GM19239 (cell line): ENCODE results near the gene CDA.

ENCODE experiments used
- DNase-seq: peaks from one replicate; pipeline ENCODE4 v3.0.0; 2011; ENCODE audit warnings: low spot score; ENCODE audit not compliant: insufficient read length
- FAIRE-seq: peaks from 2 replicates; lab custom pipeline; 2011; peaks lifted over from hg19 to GRCh38; lab: Jason Lieb, UNC

The CDA gene

GRCh38 chr1:20612221-20612746 is 23.4 kb downstream of the CDA start:
- DNase-seq, result no peak
- FAIRE-seq, result no peak

- no peak for FAIRE-seq
- no peak for DNase-seq
Observed at GRCh38 chr1:20614131-20614579, 25.3 kb downstream of the CDA start.

GRCh38 chr1:20615946-20616846 is 27.3 kb downstream of the CDA start:
- peak; percentile 52 for DNase-seq
- FAIRE-seq, result peak; percentile 65

- FAIRE-seq (no peak), DNase-seq (no peak)
Observed at GRCh38 chr1:20616847-20617487, 28.1 kb downstream of the CDA start.

- DNase-seq (no peak), FAIRE-seq (no peak)
Observed at GRCh38 chr1:20618550-20618949, 29.7 kb downstream of the CDA start.

- DNase-seq, result no peak
- FAIRE-seq, result no peak
Observed at GRCh38 chr1:20619999-20620398, 31.1 kb downstream of the CDA start.

GRCh38 chr1:20621012-20621411 is 32.1 kb downstream of the CDA start:
- no peak for FAIRE-seq
- no peak for DNase-seq

- FAIRE-seq, result no peak
- DNase-seq, result no peak
Observed at GRCh38 chr1:20624709-20625108, 35.8 kb downstream of the CDA start.

GRCh38 chr1:20625176-20626097 is 36.5 kb downstream of the CDA start:
- DNase-seq (no peak), FAIRE-seq (no peak)

GRCh38 chr1:20626098-20626427 is 37.2 kb downstream of the CDA start:
- no peak for FAIRE-seq
- no peak for DNase-seq

- FAIRE-seq (no peak), DNase-seq (no peak)
Observed at GRCh38 chr1:20626524-20626923, 37.6 kb downstream of the CDA start.

GRCh38 chr1:20630729-20631128 is 41.8 kb downstream of the CDA start:
- no peak for FAIRE-seq

GRCh38 chr1:20632386-20632785 is 43.5 kb downstream of the CDA start:
- no peak for DNase-seq
- no peak for FAIRE-seq

More at GRCh38 chr1:20630729-20631128, 41.8 kb downstream of the CDA start:
- DNase-seq, result no peak

- FAIRE-seq (peak; percentile 35), DNase-seq (peak; percentile 89)
Observed at GRCh38 chr1:20633190-20634064, 44.5 kb downstream of the CDA start, which contains the start of gene PINK1. PINK1 (plus strand) TSS chr1:20633458; CDS start chr1:20633549, 91 bp downstream.

- DNase-seq (no peak), FAIRE-seq (peak; percentile 11)
Observed at GRCh38 chr1:20634065-20634593, 45.2 kb downstream of the CDA start.

GRCh38 chr1:20634594-20635084 is 45.7 kb downstream of the CDA start:
- DNase-seq, result no peak
- FAIRE-seq, result no peak

- DNase-seq (no peak), FAIRE-seq (no peak)
Observed at GRCh38 chr1:20636785-20637347, 48.0 kb downstream of the CDA start.

GRCh38 chr1:20640183-20640597 is 51.3 kb downstream of the CDA start:
- peak; percentile 47 for FAIRE-seq
- peak; percentile 51 for DNase-seq
